Measurements from ENCODE around the gene ZNF384.
"Not testable (repeated sequence)": the region's sequence is repeated elsewhere in the genome, so short reads cannot be mapped to it uniquely, and the experiment has no call there.

The ZNF384 gene

GRCh38 chr12:6688999-6689882 is at the start of gene ZNF384:
TSS of gene ZNF384 (minus strand) at chr12:6689375. CDS start at chr12:6679520, 9,855 bp downstream.
- DNase-seq = peak; percentile 98 to 100 (median 99)

DNA sequence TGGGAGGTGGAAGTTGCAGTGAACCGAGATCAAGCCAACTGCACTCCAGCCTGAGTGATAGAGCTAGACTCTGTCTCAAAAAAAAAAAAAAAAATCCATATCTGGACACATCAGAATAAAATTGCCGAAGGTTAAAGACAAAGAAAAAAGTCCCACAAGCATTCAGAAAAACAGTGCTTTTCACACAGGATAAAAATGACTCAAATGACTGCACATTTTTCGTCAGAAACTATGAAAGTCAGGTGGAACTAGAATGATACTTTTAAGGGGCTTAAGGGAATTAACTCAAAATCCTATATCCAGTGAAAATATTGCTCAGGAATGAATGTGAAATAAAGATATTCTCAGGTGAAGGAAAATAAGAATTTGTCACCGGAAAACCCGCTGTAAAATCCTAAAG is 47.6 kb upstream of the ZNF384 start:
- no peak for DNase-seq

DNA sequence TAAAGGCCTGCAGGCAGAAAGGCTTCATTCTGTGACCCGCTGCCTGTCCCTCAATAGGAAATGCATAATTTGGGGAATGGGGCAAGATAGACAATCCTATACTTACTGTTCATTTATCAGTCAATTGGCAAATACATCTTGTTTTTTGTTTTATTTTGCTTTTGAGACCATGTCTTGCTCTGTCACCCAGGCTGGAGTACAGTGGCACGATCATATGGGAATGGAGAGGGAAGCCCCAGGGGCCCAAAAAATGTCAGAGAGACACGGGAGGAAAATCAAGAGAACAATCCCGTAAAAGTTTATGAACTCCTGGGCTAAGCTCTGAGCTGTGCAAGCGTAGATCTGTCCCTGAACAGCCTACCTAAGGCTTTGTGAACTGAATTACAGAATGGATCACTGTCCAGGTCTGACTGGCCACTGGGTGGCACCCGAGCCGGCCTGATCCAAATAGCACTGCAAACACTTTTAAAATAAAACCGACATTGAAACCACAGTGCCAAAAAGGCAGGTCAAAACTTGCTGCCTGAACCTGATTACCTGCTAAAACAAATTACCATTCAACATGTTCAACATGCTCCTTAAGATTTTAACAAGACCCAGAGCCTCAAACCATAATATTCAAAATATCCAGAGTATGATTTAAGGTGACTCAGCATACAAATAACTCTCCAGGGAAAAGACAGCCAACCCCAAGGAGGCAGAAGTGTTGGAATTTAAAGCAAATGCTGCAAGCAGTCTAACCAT is 46.4 kb upstream of the ZNF384 start:
- peak; percentile 43 to 73 (median 51) for DNase-seq

- no peak for DNase-seq
These were observed 45.6 kb upstream of the ZNF384 start for GRCh38 chr12:6734506-6735387.

GRCh38 chr12:6730169-6730568 is 41.0 kb upstream of the ZNF384 start:
- DNase-seq = no peak

GRCh38 chr12:6729186-6729585 is 40.0 kb upstream of the ZNF384 start:
- DNase-seq = no peak

DNA sequence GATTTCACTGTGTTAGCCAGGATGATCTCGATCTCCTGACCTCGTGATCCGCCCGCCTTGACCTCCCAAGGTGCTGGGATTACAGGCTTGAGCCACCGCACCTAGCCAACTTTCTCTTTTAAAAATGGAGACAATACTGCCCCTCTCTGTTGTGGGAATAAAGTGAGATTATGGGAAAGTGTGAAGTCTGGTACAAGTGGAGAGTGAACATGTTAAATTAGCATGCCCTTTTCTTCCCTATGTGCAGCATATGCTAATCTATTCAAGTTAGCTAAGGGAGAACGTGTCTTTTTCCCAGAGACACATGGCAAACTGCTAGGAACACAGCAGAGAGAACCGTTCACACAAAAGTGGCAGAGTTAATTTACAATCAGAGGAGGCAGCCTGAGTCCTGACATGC is 36.2 kb upstream of the ZNF384 start:
- no peak for DNase-seq

- DNase-seq = peak in 2 of 3 experiments; percentile 21 to 78
These were observed 35.2 kb upstream of the ZNF384 start for GRCh38 chr12:6724409-6724797.

GRCh38 chr12:6723607-6724408 is 34.6 kb upstream of the ZNF384 start, which contains the start of gene COPS7A:
TSS of gene COPS7A (plus strand) at chr12:6724046. CDS start at chr12:6724657, 611 bp downstream.
- peak; percentile 99 to 100 (median 99) for DNase-seq

- no peak for DNase-seq
These were observed 33.7 kb upstream of the ZNF384 start for GRCh38 chr12:6722863-6723262.

DNA sequence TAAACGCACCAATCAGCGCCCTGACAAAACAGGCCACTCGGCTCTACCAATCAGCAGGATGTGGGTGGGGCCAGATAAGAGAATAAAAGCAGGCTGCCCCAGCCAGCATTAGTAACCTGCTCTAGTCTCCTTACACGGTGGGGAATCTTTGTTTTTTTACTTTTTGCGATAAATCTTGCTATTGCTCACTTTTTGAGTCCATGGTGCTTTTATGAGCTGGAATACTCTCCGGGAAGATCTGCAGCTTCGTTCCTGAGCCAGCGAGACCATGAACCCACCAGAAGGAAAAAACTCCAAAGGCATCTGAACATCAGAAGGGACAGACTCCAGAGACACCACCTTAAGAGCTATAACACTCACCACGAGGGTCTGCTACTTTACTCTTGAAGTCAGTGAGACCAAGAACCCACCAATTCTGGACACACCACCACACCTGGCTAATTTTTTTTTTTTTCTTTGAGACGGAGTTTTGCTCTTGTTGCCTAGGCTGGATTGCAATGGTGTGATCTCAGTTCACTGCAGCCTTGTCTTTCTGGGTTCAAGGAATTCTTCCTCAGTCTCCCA is 27.8 kb upstream of the ZNF384 start:
- no peak for DNase-seq

GRCh38 chr12:6716031-6716873 is 27.1 kb upstream of the ZNF384 start:
- DNase-seq = not testable (repeated sequence)

GRCh38 chr12:6708960-6709394 is 19.8 kb upstream of the ZNF384 start:
- no peak for DNase-seq

- not testable (repeated sequence) for DNase-seq
These were observed 19.2 kb upstream of the ZNF384 start for GRCh38 chr12:6708351-6708750.

GRCh38 chr12:6703631-6704030 is 14.5 kb upstream of the ZNF384 start:
- peak in 2 of 3 experiments; percentile 52 to 76 for DNase-seq

DNA sequence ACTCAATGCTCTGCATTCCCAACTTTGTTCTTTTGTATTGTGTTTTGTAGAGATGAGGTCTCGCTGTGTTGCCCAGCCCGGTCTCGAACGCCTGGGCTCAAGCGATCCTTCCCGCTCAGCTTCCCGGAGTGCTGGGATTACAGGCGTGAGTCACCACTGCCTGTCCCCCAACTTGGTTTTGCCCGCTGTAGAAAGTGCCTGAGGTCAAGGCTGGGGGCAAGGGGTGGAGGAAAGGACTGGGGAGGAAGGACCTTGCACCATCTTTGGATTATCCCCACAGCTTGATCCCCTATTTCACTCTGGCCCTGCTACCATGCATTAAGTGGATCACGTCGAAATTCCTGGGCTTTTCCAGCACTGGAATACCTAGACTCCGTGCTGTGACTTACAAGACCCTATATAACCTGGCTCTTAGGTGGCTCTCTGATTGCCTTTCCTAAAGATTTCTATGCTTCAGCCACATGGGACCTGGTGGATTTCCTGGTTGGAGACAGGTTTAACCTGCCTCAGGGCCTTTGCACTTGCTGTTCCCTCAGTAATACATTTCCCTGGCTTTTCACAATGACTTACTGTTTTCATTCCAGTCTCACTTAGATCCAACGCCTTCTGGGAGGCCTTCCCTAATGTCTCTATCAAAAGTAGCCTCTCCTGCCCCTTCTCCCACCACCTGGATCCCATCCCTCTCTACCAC is 12.0 kb upstream of the ZNF384 start:
- no peak for DNase-seq

DNA sequence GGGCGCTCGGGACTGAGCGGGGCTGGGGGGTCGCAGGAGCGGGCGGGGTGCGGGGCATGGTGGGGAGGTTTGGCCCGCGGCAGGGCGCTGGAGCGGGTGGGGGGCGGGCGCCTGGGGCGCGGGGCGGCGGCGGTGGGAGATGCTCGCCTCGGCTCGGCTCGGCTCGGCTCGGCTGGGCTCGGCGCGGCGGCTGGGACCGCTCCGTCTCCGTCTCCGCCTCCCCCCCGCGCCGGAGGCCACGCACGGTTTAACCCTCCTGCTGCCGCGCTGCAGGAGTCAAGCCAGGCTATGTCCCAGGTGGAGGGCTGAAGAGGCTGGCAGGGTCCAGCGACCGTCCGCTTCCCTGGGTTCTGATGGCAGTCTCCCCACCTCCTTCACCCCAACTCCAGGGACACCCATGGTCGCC is 11.5 kb upstream of the ZNF384 start, which contains the start of gene PIANP:
Gene PIANP, minus strand, starts transcription at position 170 of the 406 bp plus-strand sequence. CDS start 2,754 bp downstream, outside the sequence.
- DNase-seq = peak; percentile 3 to 73 (median 63)

GRCh38 chr12:6699989-6700645 is 10.9 kb upstream of the ZNF384 start:
- DNase-seq = peak in 2 of 3 experiments; percentile 71 to 81
